Measurements from ENCODE around the gene ESYT1.
A peak's percentile ranks its signal among the peaks of the same experiment; 100 is the strongest.

ESYT1 gene

DNA sequence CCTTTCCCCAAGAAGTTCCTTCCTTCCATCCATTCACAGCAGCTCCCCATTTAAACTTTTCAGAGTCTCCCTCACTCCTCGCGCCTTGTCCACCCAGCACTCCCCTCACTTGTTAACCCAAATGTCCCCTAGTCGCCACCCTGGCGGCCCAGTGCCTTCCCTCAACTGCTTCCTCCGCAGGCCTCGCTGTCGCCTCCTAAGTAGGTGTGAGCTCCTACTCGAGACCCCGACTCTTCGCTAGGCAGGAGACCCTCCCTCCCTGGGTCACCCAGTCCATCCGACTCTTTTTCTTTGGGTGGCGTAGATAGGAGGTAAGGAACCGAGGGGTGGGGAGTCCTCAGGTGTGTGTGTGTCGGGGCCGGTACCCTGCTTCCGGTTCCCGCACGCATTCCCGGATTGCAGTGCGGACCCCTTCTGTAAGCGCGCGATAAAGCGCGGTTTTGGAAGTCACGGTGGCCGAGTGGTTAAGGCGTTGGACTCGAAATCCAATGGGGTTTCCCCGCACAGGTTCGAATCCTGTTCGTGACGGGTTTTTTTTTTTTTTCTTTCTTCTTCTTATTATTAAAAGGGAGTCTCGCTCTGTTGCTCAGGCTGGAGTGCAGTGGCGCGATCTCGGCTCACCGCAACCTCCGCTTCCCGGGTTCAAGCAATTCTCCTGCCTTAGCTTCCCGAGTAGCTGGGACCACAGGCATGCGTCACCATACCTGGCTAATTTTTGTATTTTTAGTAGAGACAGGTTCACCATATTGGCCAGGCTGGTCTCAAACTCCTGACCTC lies 62.0 kb downstream of the ESYT1 start:
- peak; percentile 77 to 89 for DNase-seq

DNA sequence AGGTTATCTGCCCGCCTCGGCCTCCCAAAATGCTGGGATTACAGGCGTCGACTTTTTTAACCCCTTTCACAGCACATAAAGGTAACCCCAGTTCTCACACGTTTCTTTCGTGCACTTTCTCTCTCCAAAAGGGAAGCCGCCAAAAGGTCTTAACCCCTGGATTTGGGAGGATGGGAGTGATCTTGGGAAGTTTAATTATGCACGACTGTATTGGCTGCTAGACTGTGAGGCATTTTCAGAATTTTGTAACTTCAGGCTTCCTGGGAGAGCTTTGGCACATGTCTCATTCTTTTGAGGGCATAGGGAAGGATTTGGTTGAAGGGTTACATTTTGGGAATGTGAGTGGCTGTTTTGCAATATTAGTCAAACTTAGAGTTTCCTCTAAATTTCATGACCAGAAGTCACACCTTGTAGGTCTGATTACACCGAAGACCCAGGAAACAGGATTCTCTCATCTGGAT lies 62.7 kb downstream of the ESYT1 start:
- DNase-seq: no peak

DNA sequence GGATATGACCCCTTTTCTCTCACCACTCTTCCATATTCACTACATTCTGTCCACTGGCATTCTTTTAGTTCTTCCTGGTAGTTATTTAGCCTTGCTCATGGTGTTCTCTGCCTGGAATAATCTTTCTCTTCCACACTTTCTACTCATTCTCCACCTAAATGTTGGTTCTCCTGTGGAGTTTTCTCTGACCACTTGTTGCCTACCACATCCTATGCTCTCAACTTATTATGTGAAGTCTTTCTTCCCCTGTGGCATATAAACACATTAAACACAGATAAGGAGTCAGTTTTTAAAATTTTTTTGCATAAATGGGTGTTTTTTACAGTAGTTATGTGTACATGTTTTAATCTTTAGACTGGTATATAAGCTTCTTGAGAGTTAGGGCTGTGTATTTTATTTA lies 64.5 kb downstream of the ESYT1 start:
- DNase-seq: no peak

DNA sequence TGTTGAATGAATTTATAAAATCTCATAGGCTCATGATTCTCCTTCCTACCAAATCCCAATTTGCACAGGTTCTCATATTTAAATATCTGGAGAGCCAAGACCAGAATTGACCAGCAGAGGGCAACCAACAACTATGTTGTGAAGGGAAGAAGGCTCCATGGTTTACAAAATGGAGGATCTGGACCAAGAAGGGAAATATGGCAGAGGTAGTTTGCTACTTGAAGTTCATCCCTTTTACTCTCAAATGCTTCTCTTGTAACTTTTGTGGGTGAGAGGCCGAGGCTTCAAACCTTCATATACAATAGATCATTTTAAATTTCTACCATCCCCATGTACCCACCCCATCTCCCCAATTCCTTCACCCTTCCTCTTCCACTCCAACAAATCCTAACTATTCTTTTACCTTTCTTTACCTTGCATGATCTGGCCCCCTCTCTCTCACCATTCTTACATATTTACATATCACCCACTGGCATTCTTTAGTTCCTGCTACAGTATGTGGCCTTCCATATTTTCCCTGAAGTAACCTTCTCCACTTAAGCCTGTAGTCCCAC lies 65.0 kb downstream of the ESYT1 start:
- peak; percentile 55 to 64 for DNase-seq

All from stimulated activated CD4-positive, alpha-beta T cell treated with anti-CD3 and anti-CD28 coated beads, Interleukin-4, amount 100 ng/mL, for 4 hours (primary cell).